ENCODE results near the gene DGKB.

DNA sequence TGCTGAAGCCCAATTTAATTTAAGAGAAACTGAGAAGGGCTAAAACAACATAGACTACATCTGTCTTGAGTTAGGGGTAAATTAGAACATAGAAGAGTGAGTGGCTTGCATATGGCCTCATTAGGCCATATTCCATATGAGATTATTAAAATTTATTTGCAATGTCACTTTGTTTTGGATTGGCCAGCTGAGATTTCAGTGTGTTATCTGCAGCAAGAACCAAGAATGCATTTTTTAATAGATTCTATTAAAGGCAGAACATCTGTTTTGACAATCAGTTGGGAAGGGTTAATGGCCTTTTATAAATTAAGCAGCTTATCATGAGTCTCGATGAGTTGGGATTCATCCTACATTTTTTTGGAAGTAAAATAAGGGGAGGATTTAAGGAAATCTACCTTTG lies 236.2 kb downstream of the DGKB start:
- TF ChIP-seq POLR2A (IDR thresholded peaks at IDR 0.05): no peak
- TF ChIP-seq, protein P1, sequence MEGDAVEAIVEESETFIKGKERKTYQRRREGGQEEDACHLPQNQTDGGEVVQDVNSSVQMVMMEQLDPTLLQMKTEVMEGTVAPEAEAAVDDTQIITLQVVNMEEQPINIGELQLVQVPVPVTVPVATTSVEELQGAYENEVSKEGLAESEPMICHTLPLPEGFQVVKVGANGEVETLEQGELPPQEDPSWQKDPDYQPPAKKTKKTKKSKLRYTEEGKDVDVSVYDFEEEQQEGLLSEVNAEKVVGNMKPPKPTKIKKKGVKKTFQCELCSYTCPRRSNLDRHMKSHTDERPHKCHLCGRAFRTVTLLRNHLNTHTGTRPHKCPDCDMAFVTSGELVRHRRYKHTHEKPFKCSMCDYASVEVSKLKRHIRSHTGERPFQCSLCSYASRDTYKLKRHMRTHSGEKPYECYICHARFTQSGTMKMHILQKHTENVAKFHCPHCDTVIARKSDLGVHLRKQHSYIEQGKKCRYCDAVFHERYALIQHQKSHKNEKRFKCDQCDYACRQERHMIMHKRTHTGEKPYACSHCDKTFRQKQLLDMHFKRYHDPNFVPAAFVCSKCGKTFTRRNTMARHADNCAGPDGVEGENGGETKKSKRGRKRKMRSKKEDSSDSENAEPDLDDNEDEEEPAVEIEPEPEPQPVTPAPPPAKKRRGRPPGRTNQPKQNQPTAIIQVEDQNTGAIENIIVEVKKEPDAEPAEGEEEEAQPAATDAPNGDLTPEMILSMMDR (IDR thresholded peaks at IDR 0.05): no peak
